NCI-H146 treated with DMSO at 0.1 percent for 48 hours (cell line): ENCODE measurements around the gene GLI1.
"Not testable (repeated sequence)": the region's sequence is repeated elsewhere in the genome, so short reads cannot be mapped to it uniquely, and the experiment has no call there.

ENCODE experiments used
- DNase-seq: peaks from one replicate; lab custom pipeline; 2025; ENCODE audit not compliant: unreplicated experiment; lab: John Stamatoyannopoulos, UW

Gene GLI1

DNA sequence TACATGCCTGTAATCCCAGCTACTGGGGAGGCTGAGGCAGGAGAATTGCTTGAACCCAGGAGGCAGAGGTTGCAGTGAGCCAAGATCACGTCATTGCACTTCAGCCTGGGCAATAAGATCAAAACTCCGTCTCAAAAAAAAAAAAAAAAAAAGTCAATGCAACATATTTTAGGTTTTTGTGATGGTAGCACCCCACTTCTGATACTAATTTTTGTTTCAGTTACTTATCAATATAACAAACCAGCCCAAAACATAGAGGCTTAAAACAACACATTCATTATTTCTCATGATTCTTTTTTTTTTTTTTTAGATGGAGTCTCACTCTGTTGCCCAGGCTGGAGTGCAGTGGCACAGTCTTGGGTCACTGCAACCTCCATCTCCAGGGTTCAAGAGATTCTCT lies 18.2 kb upstream of the GLI1 start:
- not testable (repeated sequence) for DNase-seq

DNA sequence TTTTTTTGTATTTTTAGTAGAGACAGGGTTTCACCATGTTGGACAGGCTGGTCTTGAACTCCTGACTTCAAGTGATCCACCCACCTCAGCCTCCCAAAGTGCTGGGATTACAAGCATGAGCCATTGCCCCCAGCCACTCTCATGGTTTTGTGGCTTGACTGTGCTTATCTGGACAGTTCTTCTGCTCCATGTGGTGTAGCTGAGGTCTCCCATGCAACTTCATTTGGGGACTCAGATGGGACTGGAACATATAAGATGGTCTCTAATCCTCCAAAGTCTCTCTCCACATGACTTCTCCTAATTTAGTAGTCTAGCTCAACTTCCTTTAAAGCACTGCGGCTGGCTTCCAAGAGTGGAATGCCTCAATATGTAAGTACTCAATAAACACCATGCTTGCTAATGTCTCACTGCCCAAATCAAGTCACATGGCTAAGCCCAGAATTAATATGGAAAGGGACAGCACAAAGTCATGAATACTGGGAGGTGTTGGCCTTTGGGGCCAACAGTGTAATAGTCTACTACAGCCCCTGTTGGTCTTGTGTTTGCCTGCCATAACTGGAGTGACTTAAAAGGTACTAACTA lies 17.6 kb upstream of the GLI1 start:
- DNase-seq, result no peak

- not testable (repeated sequence) for DNase-seq
Measured at GRCh38 chr12:57444337-57444736, 15.2 kb upstream of the GLI1 start.

DNA sequence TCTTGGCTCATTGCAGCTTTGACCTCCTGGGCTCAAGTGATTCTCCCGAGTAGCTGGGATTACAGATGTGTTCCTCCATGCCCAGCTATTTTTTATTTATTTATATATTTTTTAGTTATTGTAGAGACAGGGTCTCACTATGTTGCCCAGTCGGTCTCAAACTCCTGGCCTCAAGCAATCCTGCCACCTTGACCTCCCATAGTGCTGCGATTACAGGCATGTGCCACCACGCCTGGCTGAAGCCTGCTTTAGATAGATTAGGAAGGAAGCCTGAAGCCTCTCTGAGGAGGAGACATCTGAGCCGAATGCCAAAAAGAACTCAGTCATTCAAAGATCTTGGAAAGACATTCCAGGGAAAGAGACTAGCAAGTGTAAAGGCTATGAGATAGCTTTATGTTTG lies 14.8 kb upstream of the GLI1 start:
- DNase-seq, result no peak

DNA sequence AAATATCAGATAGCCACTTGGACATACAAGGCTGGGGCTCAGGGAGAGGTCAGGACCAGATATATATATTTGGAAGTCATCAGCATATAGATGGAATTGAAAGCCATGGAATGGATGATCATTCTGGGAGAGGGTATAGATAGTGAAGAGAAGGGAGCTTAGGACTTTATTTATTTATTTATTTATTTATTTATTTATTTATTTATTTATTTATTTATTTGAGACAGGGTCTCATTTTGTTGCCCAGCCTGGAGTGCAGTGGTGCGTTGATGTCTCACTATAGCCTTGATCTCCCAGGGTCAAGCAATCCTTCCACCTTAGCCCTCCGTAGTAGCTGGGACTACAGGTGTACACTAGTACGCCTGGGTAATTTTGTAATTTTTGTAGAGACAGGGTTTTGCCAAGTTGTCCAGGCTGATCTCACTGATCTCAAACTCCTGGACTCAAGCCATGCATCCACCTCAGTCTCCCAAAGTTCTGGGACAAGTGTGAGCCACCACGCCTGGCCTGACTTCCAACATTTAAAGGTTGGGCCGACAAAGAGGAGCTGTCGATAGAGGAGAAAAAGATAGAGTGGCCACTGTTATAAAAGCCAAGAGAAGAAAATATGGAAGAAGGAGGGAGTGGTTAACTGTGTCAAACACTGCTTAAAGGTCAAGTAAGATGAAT lies 13.2 kb upstream of the GLI1 start:
- DNase-seq, result no peak

GRCh38 chr12:57448669-57449068 lies 10.9 kb upstream of the GLI1 start:
- no peak for DNase-seq

- DNase-seq, result no peak
Measured at GRCh38 chr12:57449375-57449774, 10.2 kb upstream of the GLI1 start.

DNA sequence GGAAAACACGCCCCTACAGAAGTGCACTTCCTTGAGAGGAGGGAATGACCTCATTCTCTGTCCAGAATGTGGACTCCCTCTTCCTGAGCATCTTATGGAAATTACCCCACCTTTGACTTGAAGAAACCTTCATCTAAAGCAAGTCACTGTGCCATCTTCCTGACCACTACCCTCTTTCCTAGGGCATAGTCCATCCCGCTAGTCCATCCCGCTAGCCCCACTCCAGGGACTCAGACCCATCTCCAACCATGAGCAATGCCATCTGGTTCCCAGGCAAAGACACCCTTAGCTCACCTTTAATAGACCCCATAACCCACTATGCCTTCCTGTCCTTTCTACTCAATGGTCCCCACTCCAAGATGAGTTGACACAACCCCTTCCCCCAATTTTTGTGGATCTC lies 9.5 kb upstream of the GLI1 start:
- no peak for DNase-seq

GRCh38 chr12:57451233-57451778 lies 8.3 kb upstream of the GLI1 start:
- DNase-seq, result no peak

GRCh38 chr12:57452181-57452936 lies 7.2 kb upstream of the GLI1 start:
- no peak for DNase-seq

GRCh38 chr12:57452937-57453509 lies 6.6 kb upstream of the GLI1 start:
- peak; percentile 31 for DNase-seq

DNA sequence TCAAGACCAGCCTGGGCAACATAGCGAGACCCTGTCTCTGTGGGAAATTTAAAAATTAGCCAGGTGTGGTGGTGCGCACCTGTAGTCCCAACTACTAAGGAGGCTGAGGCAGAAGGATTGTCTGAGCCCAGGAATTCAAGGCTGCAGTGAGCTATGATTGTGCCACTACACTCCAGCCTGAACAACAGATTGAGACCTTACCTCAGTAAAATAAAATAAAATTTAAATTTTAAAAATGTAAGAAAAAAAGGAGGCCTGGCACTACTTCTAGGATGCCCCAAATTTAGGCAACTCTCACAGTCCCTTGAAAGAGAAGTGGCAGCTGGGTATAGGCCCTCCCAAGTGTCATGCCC lies 5.4 kb upstream of the GLI1 start:
- DNase-seq, result no peak

DNA sequence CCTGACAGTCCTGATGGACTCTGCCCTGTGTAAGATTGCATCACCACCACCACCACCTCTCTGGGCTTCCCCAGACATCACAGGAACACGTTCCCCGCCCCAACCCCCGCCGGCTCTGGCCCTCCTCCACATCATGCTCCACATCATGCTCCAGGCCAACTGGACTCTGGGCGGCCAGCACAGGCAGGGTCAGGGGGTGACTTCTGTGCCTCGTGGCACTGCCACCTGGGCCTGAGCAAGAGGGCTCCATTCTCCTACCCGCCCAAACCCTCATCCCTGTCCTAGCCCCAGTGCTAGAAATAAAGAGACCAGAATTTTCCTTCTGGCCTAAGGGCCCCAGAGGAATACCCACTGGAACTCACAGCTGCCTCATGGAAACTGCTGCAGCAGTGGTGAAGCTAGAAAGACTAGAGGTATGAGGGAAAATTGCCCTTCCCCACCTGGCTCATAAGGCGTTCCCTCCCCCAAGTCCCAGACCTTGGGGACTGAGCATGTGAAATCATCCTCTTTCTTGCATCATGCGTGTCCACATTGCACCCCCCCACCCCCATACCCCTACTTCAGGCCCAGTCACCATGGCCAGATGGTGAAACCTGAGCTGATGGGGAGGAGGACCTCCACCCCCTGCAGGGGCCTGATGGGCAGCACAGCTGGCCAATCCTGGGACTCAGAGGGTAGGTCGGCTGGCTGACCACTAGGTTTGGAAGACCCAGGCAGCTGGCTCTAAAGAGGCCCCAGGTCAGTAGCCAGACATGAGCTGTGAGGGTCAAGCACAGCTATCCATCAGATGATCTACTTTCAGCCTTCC lies 4.8 kb upstream of the GLI1 start, which contains the start of gene INHBE:
INHBE (plus strand) TSS at position 742 of the 808 bp plus-strand sequence. CDS start 230 bp downstream, outside the sequence.
- peak; percentile 40 for DNase-seq

GRCh38 chr12:57455374-57456144 lies 4.0 kb upstream of the GLI1 start:
- no peak for DNase-seq

DNA sequence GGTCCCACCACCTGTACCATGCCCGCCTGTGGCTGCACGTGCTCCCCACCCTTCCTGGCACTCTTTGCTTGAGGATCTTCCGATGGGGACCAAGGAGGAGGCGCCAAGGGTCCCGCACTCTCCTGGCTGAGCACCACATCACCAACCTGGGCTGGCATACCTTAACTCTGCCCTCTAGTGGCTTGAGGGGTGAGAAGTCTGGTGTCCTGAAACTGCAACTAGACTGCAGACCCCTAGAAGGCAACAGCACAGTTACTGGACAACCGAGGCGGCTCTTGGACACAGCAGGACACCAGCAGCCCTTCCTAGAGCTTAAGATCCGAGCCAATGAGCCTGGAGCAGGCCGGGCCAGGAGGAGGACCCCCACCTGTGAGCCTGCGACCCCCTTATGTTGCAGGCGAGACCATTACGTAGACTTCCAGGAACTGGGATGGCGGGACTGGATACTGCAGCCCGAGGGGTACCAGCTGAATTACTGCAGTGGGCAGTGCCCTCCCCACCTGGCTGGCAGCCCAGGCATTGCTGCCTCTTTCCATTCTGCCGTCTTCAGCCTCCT lies 3.4 kb upstream of the GLI1 start:
- peak; percentile 19 for DNase-seq

GRCh38 chr12:57456737-57457490 lies 2.7 kb upstream of the GLI1 start:
- DNase-seq, result no peak

DNA sequence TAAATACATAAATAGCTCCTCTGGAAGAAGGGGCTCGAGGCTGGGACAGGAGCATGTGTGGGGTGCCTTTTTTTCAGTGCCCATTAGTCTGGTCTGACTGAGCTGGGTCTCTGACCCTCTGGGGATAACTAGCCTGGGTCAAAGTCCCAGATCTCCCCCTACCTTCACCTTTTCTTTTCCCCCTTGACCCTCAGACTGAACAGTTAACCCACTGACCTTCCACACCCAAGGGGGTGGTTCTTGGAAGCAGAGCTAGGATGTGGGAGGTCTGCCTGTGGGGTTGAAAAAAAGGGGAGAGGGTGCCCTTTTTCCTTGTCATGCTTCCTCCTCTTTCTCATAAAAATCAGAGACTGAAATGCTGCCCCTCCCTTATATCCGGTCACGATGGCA lies 925 bp upstream of the GLI1 start:
- no peak for DNase-seq

GRCh38 chr12:57459055-57459749 lies 383 bp upstream of the GLI1 start:
- peak; percentile 90 for DNase-seq

- DNase-seq, result no peak
Measured at GRCh38 chr12:57460468-57460784, 841 bp downstream of the GLI1 start.
